ENCODE measurements around the gene ATG16L1. TPM values are rescaled to one million over a fixed set of nuclear protein-coding genes. Genes with fewer than 3 reads are reported as not detected.

Gene ATG16L1
- total RNA-seq, 1 experiment from 2014 or later = 43.2 TPM

GRCh38 chr2:233256048-233256447, 4.6 kb downstream of the ATG16L1 start:
- no peak overlapping the region for H3K27ac ChIP-seq (ENCODE audit: low read depth, low read length, poor library complexity, severe bottlenecking)
- TF ChIP-seq CTCF (conservative IDR thresholded peaks at IDR 0.05; ENCODE audit: low read depth, low read length) = no peak
- TF ChIP-seq EZH2 (IDR thresholded peaks at IDR 0.05; ENCODE audit: borderline replicate concordance, low read depth, low read length, poor library complexity, severe bottlenecking) = no peak
- BruUV-seq (replicated peaks) = no TSS peak
- no peaks in the 10 kb centered on the region for H3K27me3 ChIP-seq (replicated peaks; ENCODE audit: insufficient read depth, low read depth, low read length, poor library complexity)
- peaks cover 4% of the 10 kb centered on the region for H3K4me1 ChIP-seq (ENCODE audit: insufficient read depth, low read length, poor library complexity, severe bottlenecking)
- ChIA-PET POLR2A (ENCODE audit: low non-redundant PET) (no interaction called here), CTCF (no interaction called here)
- H3K36me3 ChIP-seq (ENCODE audit: insufficient read depth, low read length, poor library complexity, severe bottlenecking) = peaks cover 47% of the 10 kb centered on the region
- no peak for DNase-seq (ENCODE audit: low spot score)
- intact Hi-C loops (cut with micrococcal nuclease; ENCODE audit: unreplicated experiment) = no loop called here
- no peaks in the 10 kb centered on the region for H3K9me3 ChIP-seq (ENCODE audit: low read depth, low read length, poor library complexity, severe bottlenecking)
- H3K4me3 ChIP-seq (ENCODE audit: low read depth, low read length, poor library complexity, severe bottlenecking) = no peak overlapping the region

- Histone ChIP-seq H3K4me3 (ENCODE audit: low read depth, low read length, poor library complexity, severe bottlenecking) (no peak overlapping the region), H3K27ac (ENCODE audit: low read depth, low read length, poor library complexity, severe bottlenecking) (no peak overlapping the region), H3K9me3 (ENCODE audit: low read depth, low read length, poor library complexity, severe bottlenecking) (no peaks in the 10 kb centered on the region), H3K27me3 (replicated peaks; ENCODE audit: insufficient read depth, low read depth, low read length, poor library complexity) (no peaks in the 10 kb centered on the region), H3K4me1 (ENCODE audit: insufficient read depth, low read length, poor library complexity, severe bottlenecking) (peaks cover 4% of the 10 kb centered on the region), H3K36me3 (ENCODE audit: insufficient read depth, low read length, poor library complexity, severe bottlenecking) (peaks cover 62% of the 10 kb centered on the region)
- ChIA-PET CTCF (no interaction called here), POLR2A (ENCODE audit: low non-redundant PET) (no interaction called here)
- no TSS peak for BruUV-seq (replicated peaks)
- no peak for DNase-seq (ENCODE audit: low spot score)
- no peak for TF ChIP-seq EZH2 (IDR thresholded peaks at IDR 0.05; ENCODE audit: borderline replicate concordance, low read depth, low read length, poor library complexity, severe bottlenecking)
- TF ChIP-seq CTCF (conservative IDR thresholded peaks at IDR 0.05; ENCODE audit: low read depth, low read length) = no peak
- intact Hi-C loops (cut with micrococcal nuclease; ENCODE audit: unreplicated experiment) = no loop called here
Observed at GRCh38 chr2:233258211-233258610, 6.7 kb downstream of the ATG16L1 start.

GRCh38 chr2:233259730-233260129, 8.3 kb downstream of the ATG16L1 start:
- H3K9me3 ChIP-seq (ENCODE audit: low read depth, low read length, poor library complexity, severe bottlenecking) = no peaks in the 10 kb centered on the region
- intact Hi-C loops (cut with micrococcal nuclease; ENCODE audit: unreplicated experiment) = no loop called here
- peaks cover 72% of the 10 kb centered on the region for H3K36me3 ChIP-seq (ENCODE audit: insufficient read depth, low read length, poor library complexity, severe bottlenecking)

More at GRCh38 chr2:233259730-233260129, 8.3 kb downstream of the ATG16L1 start:
- Histone ChIP-seq H3K4me1 (ENCODE audit: insufficient read depth, low read length, poor library complexity, severe bottlenecking) (no peaks in the 10 kb centered on the region), H3K4me3 (ENCODE audit: low read depth, low read length, poor library complexity, severe bottlenecking) (no peak overlapping the region), H3K27ac (ENCODE audit: low read depth, low read length, poor library complexity, severe bottlenecking) (no peak overlapping the region), H3K27me3 (replicated peaks; ENCODE audit: insufficient read depth, low read depth, low read length, poor library complexity) (no peaks in the 10 kb centered on the region)
- TF ChIP-seq CTCF (conservative IDR thresholded peaks at IDR 0.05; ENCODE audit: low read depth, low read length) (no peak), EZH2 (IDR thresholded peaks at IDR 0.05; ENCODE audit: borderline replicate concordance, low read depth, low read length, poor library complexity, severe bottlenecking) (no peak)
- no TSS peak for BruUV-seq (replicated peaks)
- ChIA-PET CTCF (no interaction called here), POLR2A (ENCODE audit: low non-redundant PET) (no interaction called here)
- no peak for DNase-seq (ENCODE audit: low spot score)
